GOT3 (cell line): ENCODE measurements around the gene ZNF446.
A peak's percentile ranks its signal among the peaks of the same experiment; 100 is the strongest.
"Not testable (repeated sequence)": the region's sequence is repeated elsewhere in the genome, so short reads cannot be mapped to it uniquely, and the experiment has no call there.

Experiments
- DNase-seq: peaks from one replicate; lab custom pipeline; 2025; ENCODE audit warnings: mixed read lengths; lab: John Stamatoyannopoulos, UW

The ZNF446 gene

GRCh38 chr19:58470837-58471543, 5.2 kb upstream of the ZNF446 start:
- DNase-seq = not testable (repeated sequence)

- no peak for DNase-seq
Observed at GRCh38 chr19:58471736-58472135, 4.4 kb upstream of the ZNF446 start.

- no peak for DNase-seq
Observed at GRCh38 chr19:58473775-58474174, 2.4 kb upstream of the ZNF446 start.

GRCh38 chr19:58474291-58474996, 1.7 kb upstream of the ZNF446 start:
- DNase-seq = no peak

- DNase-seq = no peak
Observed at GRCh38 chr19:58474997-58475713, 997 bp upstream of the ZNF446 start.

- no peak for DNase-seq
Observed at GRCh38 chr19:58476498-58477015, 405 bp downstream of the ZNF446 start.

- no peak for DNase-seq
Observed at GRCh38 chr19:58477130-58477529, 978 bp downstream of the ZNF446 start.

- no peak for DNase-seq
Observed at GRCh38 chr19:58477871-58478270, 1.7 kb downstream of the ZNF446 start.

GRCh38 chr19:58479303-58479702, 3.2 kb downstream of the ZNF446 start:
- DNase-seq = no peak

- no peak for DNase-seq
Observed at GRCh38 chr19:58479736-58480480, 3.8 kb downstream of the ZNF446 start.

GRCh38 chr19:58480481-58480830, 4.3 kb downstream of the ZNF446 start:
- no peak for DNase-seq

GRCh38 chr19:58480831-58481230, 4.7 kb downstream of the ZNF446 start:
- no peak for DNase-seq

GRCh38 chr19:58482372-58482771, 6.2 kb downstream of the ZNF446 start:
- DNase-seq = no peak

- DNase-seq = no peak
Observed at GRCh38 chr19:58483776-58484175, 7.6 kb downstream of the ZNF446 start.

GRCh38 chr19:58484349-58484748, 8.2 kb downstream of the ZNF446 start:
- DNase-seq = not testable (repeated sequence)

GRCh38 chr19:58491393-58491792, 15.2 kb downstream of the ZNF446 start:
- no peak for DNase-seq

GRCh38 chr19:58492265-58492664, 16.1 kb downstream of the ZNF446 start:
- no peak for DNase-seq

GRCh38 chr19:58497634-58498170, 21.6 kb downstream of the ZNF446 start:
- no peak for DNase-seq

GRCh38 chr19:58498316-58499020, 22.3 kb downstream of the ZNF446 start:
- DNase-seq = no peak

GRCh38 chr19:58499021-58499927, 23.1 kb downstream of the ZNF446 start:
- DNase-seq = peak; percentile 89
